Adrenal gland (tissue), 12 donors: Measurements from ENCODE around the gene SGO2. TPM values are rescaled to one million over a fixed set of nuclear protein-coding genes. Genes with fewer than 3 reads are reported as not detected.

Source experiments
- DNase-seq, 7 donors: peaks; one replicate each; pipeline ENCODE4 v3.0.0-alpha.2; 2019 to 2020
- H3K27ac ChIP-seq, 5 donors: fragments of 200-600 bp; sonication (generic) in 4 of 5; 1 replicate in 3 of 5; 2 replicates in 2 of 5; pipeline versions ENCODE4 v1.5.1 to v1.8.0; 2016 to 2020; ENCODE audit warnings: mild to moderate bottlenecking in 1 of 5
- H3K27me3 ChIP-seq: fragments of 200-600 bp; 2 replicates; pipeline ENCODE4 v1.8.0; 2021
- H3K36me3 ChIP-seq, 2 donors: fragments of 200-600 bp; replicated peaks in 1 of 2; 1 replicate in 1 of 2; 2 replicates in 1 of 2; pipeline versions ENCODE4 v1.5.1 to v1.8.0; 2018 to 2022
- H3K4me1 ChIP-seq, 2 donors: fragments of 200-600 bp; replicated peaks in 1 of 2; 1 replicate in 1 of 2; 2 replicates in 1 of 2; pipeline versions ENCODE4 v1.5.1 to v1.8.0; 2018 to 2021
- H3K4me3 ChIP-seq, 4 donors: fragments of 200-600 bp; sonication (generic) in 3 of 4; one replicate each; pipeline ENCODE4 v1.5.1; 2016 to 2018
- H3K9me3 ChIP-seq, 3 donors: fragments of 200-600 bp; sonication (generic) in 1 of 3; replicated peaks in 1 of 3; 1 replicate in 2 of 3; 2 replicates in 1 of 3; pipeline versions ENCODE4 v1.5.1 to v1.8.0; 2016 to 2021
- CTCF ChIP-seq, 6 experiments: fragments of 450-650 bp in 4 of 6; fragments of 200-600 bp in 2 of 6; sonication (generic) in 1 of 6; IDR thresholded peaks; 1 replicate in 5 of 6; 2 replicates in 1 of 6; pipeline versions ENCODE4 v1.5.1 to v1.8.0; 2016 to 2021; ENCODE audit warnings: antibody characterized with exemption in 6 of 6, mild to moderate bottlenecking in 2 of 6, moderate library complexity in 1 of 6
- POLR2A ChIP-seq, 2 donors: fragments of 450-650 bp; IDR thresholded peaks; one replicate each; pipeline ENCODE4 v1.6.1; 2017; ENCODE audit warnings: antibody characterized with exemption in 2 of 2, mild to moderate bottlenecking in 2 of 2, moderate library complexity in 1 of 2
- WGBS, 4 donors: extraction: QIAGEN DNeasy Blood & Tissue Kit in 2 of 4; methylation state at CpG; one replicate each; pipeline versions ENCODE4 v1.1.5 to v1.1.7; 2013 to 2017; 5-methylcytosine and 5-hydroxymethylcytosine counted together
- intact Hi-C, 2 donors: fragments of 100-400 bp; cut with DNase I; formaldehyde crosslinking; loops; one replicate each; pipeline versions ENCODE4 v1.14.1 to v1.15.0; 2022 to 2023
- polyA plus RNA-seq, 3 donors: library from polyadenylated mRNA; stranded (reverse); fragments of 200-250 nt in 2 of 3; fragments of 350-450 nt in 1 of 3; fragmentation: Illumina TruSeq in 1 of 3; extraction: RNeasy Lipid Tissue Mini Kit (QIAGEN cat#74804) in 1 of 3; gene quantifications; one replicate each; pipeline ENCODE4 v1.2.3, GENCODE V29; 2013 to 2014
- total RNA-seq, 9 donors: library from RNA; depleted of rRNA in 4 of 9; stranded (reverse); fragments of >200 nt in 4 of 9; fragments of 120-200 nt in 1 of 9; fragmentation: NEBNext Ultra II Directional in 1 of 9; extraction: Animal tissue kit (Norgen Biotek cat#: 25700) in 1 of 9; gene quantifications; one replicate each; pipeline versions ENCODE4 v1.1.0 to v1.2.4, GENCODE V29; 2013 to 2023
- donor health status: healthy with polysubstance abuse.
- donor health status: Bipolar disorder and iron deficiency.
- donor health status: DM: yes; HTN: yes; CAD: no.
- donor health status: DM: no; HTN: no; CAD: no.
- donor health status: DM: no; HTN: no; CAD: no.
- donor health status: DM: yes; HTN: yes; CAD: no.

SGO2 gene
- total and polyA plus RNA-seq, 12 donors = 0.27 to 7.1 (median 1.7) TPM

DNA sequence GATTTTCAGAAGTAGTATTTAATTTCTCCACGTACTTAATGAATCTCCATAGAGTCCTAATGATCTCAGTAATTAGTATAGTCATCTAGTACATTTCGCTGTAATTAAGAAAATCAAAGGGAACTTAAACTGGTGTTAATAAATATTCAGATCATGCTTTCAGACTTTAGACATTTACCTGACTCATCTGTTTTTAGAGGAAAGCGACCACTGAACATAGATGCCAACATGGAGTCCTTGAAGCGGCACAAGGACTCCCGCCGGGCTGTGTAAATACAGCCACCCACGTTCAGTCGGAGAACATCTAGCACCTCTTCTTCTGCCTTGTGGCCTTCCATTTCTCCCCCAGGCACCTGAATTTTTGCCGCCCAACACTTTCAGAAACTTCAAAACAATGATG is 19.3 kb upstream of the SGO2 start:
- intact Hi-C loops = no loop called here

GRCh38 chr2:200507179-200507578 is 18.8 kb upstream of the SGO2 start:
- Histone ChIP-seq H3K36me3 (peaks cover 0 to 4% of the 10 kb centered on the region in 2 donors), H3K4me3 (no peak overlapping the region), H3K27me3 (no peaks in the 10 kb centered on the region), H3K27ac (no peak overlapping the region), H3K4me1 (peaks cover 6 to 15% of the 10 kb centered on the region in 2 donors), H3K9me3 (no peaks in the 10 kb centered on the region)
- no peak for DNase-seq
- TF ChIP-seq POLR2A (IDR thresholded peaks at IDR 0.05) = no peak
- no peak for TF ChIP-seq CTCF (IDR thresholded peaks at IDR 0.05)
- intact Hi-C loops = no loop called here
- WGBS, 4 donors = 74 to 92% (median 85%) methylated on average over 2 of the region's 2 CpGs

More for the DNA sequence above, 19.3 kb upstream of the SGO2 start:
- H3K36me3 ChIP-seq = peaks cover 0 to 4% of the 10 kb centered on the region in 2 donors
- no peak overlapping the region for H3K4me3 ChIP-seq
- WGBS, 4 donors = 59 to 68% (median 63%) methylated on average over 9 of the region's 9 CpGs
- no peaks in the 10 kb centered on the region for H3K27me3 ChIP-seq
- DNase-seq = no peak
- no peak overlapping the region for H3K27ac ChIP-seq
- no peak for TF ChIP-seq CTCF (IDR thresholded peaks at IDR 0.05)
- TF ChIP-seq POLR2A (IDR thresholded peaks at IDR 0.05) = no peak
- peaks cover 6 to 15% of the 10 kb centered on the region in 2 donors for H3K4me1 ChIP-seq
- no peaks in the 10 kb centered on the region for H3K9me3 ChIP-seq

DNA sequence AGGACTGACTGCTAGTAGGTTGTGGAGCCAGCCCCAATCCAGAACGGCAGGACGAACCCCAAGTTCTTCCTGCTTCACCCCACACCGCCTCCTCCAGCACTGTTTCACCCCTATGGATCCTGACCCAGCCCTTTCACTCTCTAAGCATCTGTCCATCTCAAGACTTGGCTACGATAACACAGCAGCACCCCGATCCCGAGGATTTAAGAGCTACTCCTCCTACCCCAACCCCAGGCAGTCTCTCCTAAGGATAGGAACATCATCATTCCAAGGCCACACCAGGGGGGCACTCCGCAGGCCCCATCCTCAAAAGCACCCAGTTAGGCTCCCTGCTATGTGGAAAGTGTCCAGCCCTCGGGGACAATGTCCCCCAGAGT is 16.8 kb upstream of the SGO2 start:
- Histone ChIP-seq H3K4me3 (peak overlapping the region; percentile 22 to 79 (median 60)), H3K27ac (peak overlapping the region in 4 of 5 donors; percentile 29 to 79 (median 71)), H3K4me1 (peaks cover 6 to 15% of the 10 kb centered on the region in 2 donors), H3K9me3 (no peaks in the 10 kb centered on the region), H3K36me3 (no peaks in the 10 kb centered on the region), H3K27me3 (no peaks in the 10 kb centered on the region)
- peak in 3 of 7 donors; percentile 2 to 22 (median 17) for DNase-seq
- TF ChIP-seq CTCF (IDR thresholded peaks at IDR 0.05) (no peak), POLR2A (IDR thresholded peaks at IDR 0.05) (no peak)
- intact Hi-C loops = no loop called here
- 24 to 31% (median 28%) methylated on average over 7 to 8 of the region's 8 CpGs for WGBS, 4 donors

GRCh38 chr2:200509612-200510433 is 16.2 kb upstream of the SGO2 start, which contains the start of gene KCTD18:
KCTD18 (minus strand) TSS chr2:200510068; CDS start chr2:200507016, 3,052 bp downstream.
- WGBS, 4 donors = 0 to 1% (median 0%) methylated on average over 5 to 78 of the region's 78 CpGs
- H3K4me1 ChIP-seq = peaks cover 6 to 15% of the 10 kb centered on the region in 2 donors
- H3K9me3 ChIP-seq = no peaks in the 10 kb centered on the region
- intact Hi-C loops = no loop called here
- H3K36me3 ChIP-seq = no peaks in the 10 kb centered on the region
- peak within 1 kb of the TSS; percentile 22 to 79 (median 60) for H3K4me3 ChIP-seq
- no peaks in the 10 kb centered on the region for H3K27me3 ChIP-seq
- TF ChIP-seq CTCF (IDR thresholded peaks at IDR 0.05) (peak; percentile 41 to 85 (median 66)), POLR2A (IDR thresholded peaks at IDR 0.05) (peak; percentile 79 to 86)
- H3K27ac ChIP-seq = peak within 1 kb of the TSS in 4 of 5 donors; percentile 29 to 79 (median 71)
- peak; percentile 89 to 93 (median 92) for DNase-seq
